Measurements from ENCODE around the gene IFIT1.

The IFIT1 gene

GRCh38 chr10:89368129-89368528, 24.3 kb upstream of the IFIT1 start:
- no peak for DNase-seq (ENCODE audit: low spot score)
- TF ChIP-seq, protein P1, sequence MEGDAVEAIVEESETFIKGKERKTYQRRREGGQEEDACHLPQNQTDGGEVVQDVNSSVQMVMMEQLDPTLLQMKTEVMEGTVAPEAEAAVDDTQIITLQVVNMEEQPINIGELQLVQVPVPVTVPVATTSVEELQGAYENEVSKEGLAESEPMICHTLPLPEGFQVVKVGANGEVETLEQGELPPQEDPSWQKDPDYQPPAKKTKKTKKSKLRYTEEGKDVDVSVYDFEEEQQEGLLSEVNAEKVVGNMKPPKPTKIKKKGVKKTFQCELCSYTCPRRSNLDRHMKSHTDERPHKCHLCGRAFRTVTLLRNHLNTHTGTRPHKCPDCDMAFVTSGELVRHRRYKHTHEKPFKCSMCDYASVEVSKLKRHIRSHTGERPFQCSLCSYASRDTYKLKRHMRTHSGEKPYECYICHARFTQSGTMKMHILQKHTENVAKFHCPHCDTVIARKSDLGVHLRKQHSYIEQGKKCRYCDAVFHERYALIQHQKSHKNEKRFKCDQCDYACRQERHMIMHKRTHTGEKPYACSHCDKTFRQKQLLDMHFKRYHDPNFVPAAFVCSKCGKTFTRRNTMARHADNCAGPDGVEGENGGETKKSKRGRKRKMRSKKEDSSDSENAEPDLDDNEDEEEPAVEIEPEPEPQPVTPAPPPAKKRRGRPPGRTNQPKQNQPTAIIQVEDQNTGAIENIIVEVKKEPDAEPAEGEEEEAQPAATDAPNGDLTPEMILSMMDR (IDR thresholded peaks at IDR 0.05; ENCODE audit: extremely low read depth, missing control alignments) = no peak

DNA sequence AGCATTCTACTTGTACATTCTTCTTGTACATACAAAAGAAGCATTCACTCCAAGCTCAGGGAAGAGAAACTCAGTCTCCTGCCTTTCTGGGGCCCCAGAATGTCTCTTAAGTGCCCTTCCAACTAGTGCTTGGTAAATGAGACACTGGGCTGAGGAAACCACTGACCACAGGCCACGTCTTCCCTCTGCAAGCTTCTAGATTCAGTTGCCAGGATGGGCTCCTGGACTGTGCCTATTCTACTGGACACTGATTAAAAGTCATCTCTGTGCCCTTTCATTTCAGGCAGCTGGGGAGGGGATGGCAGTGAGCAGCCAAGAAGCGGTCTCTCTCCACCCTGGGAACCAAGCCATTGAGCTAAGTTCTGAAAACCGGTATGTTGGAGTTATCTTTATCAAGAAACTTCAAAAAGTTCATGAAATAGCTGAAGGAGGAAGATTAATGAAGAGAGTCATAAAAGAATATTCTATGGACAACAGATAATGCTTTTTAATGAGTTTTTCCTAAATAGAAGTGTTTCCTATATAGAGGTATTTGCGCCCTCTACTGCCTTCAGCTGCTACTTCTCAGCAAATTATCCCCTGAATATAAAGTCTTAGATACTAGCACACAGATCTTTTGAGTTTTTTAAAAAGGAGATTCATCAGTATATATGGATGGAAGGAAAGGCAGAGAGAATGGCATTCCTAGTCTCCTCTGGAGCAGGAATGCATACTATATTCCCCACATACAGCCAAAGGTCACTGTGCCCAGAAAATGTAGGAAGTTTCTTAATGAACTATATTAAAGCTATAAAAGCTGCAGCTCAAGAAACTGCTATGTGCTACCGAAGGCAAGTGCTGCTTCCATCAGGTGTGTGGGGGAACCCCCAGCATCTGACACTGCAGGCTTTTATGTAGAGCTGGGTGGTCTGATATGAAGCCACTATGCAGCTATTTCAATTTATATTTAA, 23.0 kb upstream of the IFIT1 start:
- peak; percentile 46 for DNase-seq (ENCODE audit: low spot score)
- TF ChIP-seq, protein P1 (IDR thresholded peaks at IDR 0.05; ENCODE audit: extremely low read depth, missing control alignments) = no peak

GRCh38 chr10:89371079-89371478, 21.3 kb upstream of the IFIT1 start:
- DNase-seq (ENCODE audit: low spot score) = no peak

DNA sequence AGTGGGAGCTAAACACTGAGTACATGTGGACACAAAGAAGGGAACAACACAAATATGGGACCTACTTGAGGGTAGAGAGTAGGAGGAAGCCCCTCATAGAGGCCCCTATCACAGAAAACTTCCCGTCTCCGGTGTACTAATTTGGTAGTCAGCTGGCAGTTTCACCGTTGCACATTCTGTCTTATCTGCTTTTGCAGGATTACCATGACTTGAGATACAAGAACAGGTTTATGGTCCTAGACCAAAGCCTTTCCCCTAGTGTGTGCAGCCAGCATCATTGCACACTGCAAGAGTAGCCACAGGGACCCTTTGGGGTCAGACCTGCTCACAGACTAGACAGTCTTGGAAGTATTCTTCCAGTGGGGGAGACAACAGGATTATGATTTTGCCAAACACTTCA, 20.4 kb upstream of the IFIT1 start:
- TF ChIP-seq, protein P1 (IDR thresholded peaks at IDR 0.05; ENCODE audit: extremely low read depth, missing control alignments) = no peak

More at GRCh38 chr10:89371079-89371478, 21.3 kb upstream of the IFIT1 start:
- TF ChIP-seq, protein P1 (IDR thresholded peaks at IDR 0.05; ENCODE audit: extremely low read depth, missing control alignments) = no peak

GRCh38 chr10:89373916-89374711, 18.3 kb upstream of the IFIT1 start:
- TF ChIP-seq, protein P1 (IDR thresholded peaks at IDR 0.05; ENCODE audit: extremely low read depth, missing control alignments) = no peak
- no peak for DNase-seq (ENCODE audit: low spot score)

More for the DNA sequence above, 20.4 kb upstream of the IFIT1 start:
- DNase-seq (ENCODE audit: low spot score) = no peak

- no peak for DNase-seq (ENCODE audit: low spot score)
- TF ChIP-seq, protein P1 (IDR thresholded peaks at IDR 0.05; ENCODE audit: extremely low read depth, missing control alignments) = no peak
Measured at GRCh38 chr10:89374713-89375141, 17.7 kb upstream of the IFIT1 start.
